Measurements from ENCODE around the gene EDC3.
A peak's percentile ranks its signal among the peaks of the same experiment; 100 is the strongest.
"Not testable (repeated sequence)": the region's sequence is repeated elsewhere in the genome, so short reads cannot be mapped to it uniquely, and the experiment has no call there.

The EDC3 gene

DNA sequence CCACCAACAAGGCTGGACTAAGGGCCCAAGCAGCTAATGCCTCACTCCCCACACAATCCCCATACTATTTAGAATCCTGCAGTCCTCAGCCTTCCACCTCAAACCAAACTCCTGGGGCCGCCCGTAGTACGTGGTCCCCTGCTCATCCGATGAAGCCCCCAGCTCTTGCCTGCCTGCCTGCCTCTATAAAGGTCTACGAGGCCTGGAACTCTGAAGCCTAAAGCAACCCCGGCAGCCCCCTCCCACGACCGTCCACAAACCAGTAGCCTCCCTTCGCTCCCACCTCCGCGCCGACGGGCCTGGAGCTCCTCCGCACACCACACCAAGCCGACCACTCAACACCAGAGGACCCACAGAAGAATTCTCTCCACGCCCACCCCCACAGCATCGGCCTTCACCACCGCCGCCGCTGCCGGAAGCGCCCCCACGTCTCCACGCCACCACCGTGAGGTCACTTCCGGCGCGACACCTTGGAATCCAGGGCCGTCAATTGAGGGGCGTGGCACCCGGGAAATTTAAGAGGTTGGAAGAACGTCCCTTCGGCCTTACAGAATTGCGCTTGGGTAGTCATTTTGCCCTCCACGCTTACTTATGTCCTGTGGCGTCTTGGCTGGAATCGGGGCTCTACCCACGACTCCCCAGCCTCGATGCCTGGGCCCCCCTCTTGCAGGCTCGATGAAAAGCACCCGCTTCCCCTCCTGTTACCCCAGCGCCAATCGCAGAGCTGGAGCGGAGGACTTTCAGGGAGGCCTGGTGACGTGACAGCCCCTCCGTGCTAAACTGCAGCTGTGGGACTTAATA lies at the start of gene EDC3:
Gene EDC3, minus strand, starts transcription at position 428 of the 801 bp plus-strand sequence. CDS start 20,900 bp downstream, outside the sequence.
- peak; percentile 85 to 87 for DNase-seq (ENCODE audit: low read depth in 2 of 2)

- DNase-seq (ENCODE audit: low read depth in 2 of 2), result no peak
Measured at GRCh38 chr15:74742422-74742821, 46.6 kb upstream of the EDC3 start.

DNA sequence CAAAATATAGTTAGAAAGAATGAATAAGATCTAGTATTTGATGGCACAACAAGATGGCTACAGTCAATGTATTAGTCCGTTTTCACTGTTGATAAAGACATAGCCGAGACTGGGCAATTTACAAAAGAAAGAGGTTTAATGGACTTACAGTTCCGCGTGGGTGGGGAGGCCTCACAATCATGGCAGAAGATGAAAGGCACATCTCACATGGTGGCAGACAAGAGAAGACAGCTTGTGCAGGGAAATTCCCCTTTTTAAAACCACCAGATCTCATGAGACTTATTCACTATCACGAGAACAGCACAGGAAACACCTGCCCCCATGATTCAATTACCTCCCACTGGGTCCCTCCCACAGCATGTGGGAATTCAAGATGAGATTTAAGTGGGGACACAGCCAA lies 42.4 kb upstream of the EDC3 start:
- DNase-seq (ENCODE audit: low read depth in 2 of 2), result not testable (repeated sequence)

DNA sequence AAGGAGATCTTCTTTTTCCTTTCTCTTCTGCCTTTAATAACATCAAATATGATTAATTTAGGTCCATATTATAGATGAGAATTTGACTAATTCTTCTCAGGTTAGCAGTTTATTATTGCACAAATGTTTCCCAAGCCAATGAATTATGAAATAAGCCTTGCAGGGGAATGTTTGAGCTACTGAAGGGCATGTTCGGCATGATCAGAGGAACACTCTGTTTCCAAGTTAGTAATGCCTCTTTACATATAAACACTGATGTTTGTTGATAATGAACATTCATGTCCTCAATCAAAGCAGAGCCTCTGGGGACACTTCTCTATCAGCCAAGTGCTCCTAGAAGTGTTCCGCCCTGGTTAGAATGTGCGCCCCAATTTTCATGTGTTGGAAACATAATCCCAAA lies 39.5 kb upstream of the EDC3 start:
- no peak for DNase-seq (ENCODE audit: low read depth in 2 of 2)

DNA sequence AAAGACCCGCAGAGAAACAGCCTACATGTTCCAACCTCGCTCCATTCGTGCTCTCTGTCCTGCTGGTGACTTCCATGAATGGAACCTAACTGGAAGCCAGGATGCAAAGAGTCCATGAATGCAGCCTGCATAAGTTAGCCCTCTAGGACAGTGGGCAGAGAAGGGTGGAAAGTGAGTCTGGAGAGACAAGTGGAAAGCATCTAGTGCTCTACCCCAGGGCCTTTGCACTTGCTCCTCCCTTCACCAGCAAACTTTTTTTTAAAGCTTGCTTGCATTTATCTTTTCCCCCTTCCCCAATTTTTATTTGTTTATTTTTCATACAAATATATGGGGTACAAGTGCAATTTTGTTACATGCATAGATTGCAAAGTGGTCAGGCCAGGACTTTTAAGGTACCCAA lies 37.4 kb upstream of the EDC3 start:
- DNase-seq (ENCODE audit: low read depth in 2 of 2), result no peak

GRCh38 chr15:74732846-74733245 lies 37.0 kb upstream of the EDC3 start:
- DNase-seq (ENCODE audit: low read depth in 2 of 2), result no peak

DNA sequence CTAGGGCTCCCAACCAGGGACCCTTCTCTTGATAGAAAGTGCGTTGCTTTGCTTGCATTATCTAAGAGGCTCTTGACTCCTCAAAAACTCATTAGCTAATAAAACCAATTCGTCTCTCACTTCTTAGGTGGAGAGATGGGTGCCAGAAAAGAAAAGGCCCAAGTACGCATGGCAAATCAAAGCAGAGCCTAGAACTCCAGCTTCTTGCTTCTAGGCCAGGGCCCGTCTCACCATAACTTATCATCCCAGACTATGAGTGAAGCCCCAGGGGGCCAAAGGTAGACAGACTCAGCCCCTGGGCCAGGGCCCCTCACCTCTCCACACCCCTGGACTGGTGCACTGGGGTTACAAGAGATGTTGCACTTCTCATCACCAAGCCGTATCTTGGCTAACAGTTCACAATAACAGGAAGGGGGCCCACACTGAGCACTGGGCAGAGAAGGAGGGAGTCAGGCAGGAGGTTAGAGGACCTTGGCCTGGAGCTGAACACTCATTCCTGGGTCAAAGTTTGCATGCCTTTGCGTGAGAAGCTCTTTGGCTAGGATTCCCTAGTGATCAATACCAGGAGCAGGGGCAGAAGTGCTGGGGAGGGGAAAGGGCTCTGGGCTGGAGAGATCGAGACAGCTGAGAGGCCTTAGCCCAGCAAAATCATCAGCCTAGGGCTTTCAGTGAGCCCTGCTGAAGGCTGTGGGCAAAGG lies 34.9 kb upstream of the EDC3 start:
- DNase-seq (ENCODE audit: low read depth in 2 of 2), result no peak

DNA sequence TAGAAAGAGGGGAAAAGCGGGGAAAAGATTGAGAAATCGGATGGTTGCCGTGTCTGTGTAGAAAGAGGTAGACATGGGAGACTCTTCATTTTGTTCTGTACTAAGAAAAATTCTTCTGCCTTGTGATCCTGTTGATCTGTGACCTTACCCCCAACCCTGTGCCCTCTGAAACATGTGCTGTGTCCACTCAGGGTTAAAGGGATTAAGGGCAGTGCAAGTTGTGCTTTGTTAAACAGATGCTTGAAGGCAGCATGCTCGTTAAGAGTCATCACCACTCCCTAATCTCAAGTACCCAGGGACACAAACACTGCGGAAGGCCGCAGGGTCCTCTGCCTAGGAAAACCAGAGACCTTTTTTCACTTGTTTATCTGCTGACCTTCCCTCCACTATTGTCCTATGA lies 33.5 kb upstream of the EDC3 start:
- DNase-seq (ENCODE audit: low read depth in 2 of 2), result not testable (repeated sequence)

DNA sequence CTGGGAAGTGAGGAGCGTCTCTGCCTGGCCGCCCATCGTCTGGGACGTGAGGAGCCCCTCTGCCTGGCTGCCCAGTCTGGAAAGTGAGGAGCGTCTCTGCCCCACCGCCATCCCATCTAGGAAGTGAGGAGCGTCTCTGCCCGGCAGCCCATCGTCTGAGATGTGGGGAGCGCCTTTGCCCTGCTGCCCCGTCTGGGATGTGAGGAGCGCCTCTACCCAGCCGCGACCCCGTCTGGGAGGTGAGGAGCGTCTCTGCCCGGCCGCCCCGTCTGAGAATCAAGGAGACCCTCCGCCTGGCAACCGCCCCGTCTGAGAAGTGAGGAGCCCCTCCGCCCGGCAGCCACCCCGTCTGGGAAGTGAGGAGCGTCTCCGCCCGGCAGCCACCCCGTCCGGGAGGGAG lies 32.9 kb upstream of the EDC3 start:
- DNase-seq (ENCODE audit: low read depth in 2 of 2), result not testable (repeated sequence)

GRCh38 chr15:74727727-74728126 lies 31.9 kb upstream of the EDC3 start:
- no peak for DNase-seq (ENCODE audit: low read depth in 2 of 2)

- no peak for DNase-seq (ENCODE audit: low read depth in 2 of 2)
Measured at GRCh38 chr15:74726774-74727164, 30.9 kb upstream of the EDC3 start.

DNA sequence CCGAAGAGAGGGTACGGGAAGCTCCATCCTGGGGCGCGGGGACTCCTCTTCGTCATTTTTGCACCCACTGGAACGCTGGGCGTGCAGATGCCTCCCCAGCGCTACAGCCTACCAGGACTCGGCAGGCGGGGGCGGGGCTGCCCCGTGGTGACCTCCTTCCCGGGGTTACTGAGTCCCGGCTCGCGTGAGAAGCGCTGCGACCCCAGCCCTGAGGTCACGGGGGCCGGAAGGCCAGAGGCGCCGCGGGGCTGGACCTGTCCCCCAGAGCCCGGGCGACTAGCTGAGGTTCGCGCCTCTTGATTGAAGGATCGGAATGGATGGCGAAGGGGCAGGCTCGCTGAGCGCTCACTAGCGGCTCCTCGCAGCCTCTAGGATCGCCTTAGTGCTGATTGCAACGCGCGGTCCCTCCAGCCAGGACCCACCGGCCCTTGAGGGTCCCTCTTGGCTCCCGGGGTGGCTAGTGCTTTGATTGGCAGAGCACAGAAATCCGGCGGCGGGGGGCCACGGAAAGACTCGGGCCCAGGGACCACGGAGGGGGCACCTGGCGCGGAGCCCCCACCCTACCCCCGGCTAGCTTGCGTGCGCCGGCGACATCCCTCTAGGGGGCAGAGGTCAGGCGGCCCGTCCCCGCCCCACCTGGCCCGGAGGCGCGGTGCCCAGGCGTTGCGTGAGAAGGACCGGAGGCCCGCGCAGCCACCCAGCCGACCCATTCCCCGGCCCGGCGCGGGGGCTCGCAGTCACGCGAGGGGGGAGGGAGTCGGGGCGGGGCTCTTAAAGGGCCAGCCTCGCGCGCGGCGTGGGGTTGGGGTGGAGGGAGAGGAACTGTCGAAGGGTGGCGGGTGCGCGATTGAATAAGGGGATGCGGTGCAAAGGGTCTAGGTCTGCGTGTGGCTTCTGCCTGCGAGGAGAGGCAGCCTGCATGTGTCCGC lies 30.3 kb upstream of the EDC3 start:
- DNase-seq (ENCODE audit: low read depth in 2 of 2), result peak; percentile 45 to 46

DNA sequence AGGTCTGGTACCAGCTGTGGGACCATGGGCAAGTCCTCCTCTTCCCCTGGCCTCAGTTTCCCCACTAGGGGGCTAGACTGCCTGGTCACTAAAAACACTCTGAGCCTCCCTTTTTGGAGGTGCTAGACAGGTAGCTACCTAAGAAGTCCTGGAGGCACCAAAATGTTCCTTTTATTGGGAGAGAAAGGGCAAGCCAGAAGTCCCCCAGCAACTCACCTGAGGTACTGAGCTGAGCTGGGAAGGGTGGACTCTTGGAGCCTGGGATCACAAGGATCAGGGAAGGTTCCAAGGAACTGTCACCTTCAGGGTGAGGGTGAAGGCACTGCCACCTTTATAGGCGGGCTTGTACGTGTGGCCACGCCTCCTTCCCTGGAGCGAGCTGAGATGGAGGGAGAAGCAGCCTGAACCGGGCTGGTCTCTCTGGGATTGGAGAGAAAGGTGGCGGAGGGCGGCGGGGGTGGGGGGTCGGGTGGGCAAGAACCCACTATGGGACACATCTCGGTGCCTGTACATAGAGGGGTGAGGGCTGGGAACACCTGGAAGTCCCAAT lies 29.5 kb upstream of the EDC3 start, which contains the start of gene CYP1A1:
Gene CYP1A1, minus strand, starts transcription at position 304 of the 550 bp plus-strand sequence. CDS start 2,431 bp downstream, outside the sequence.
- DNase-seq (ENCODE audit: low read depth in 2 of 2), result peak in 1 of 2 donors; percentile 10

GRCh38 chr15:74724570-74725224 lies 28.9 kb upstream of the EDC3 start:
- DNase-seq (ENCODE audit: low read depth in 2 of 2), result no peak

DNA sequence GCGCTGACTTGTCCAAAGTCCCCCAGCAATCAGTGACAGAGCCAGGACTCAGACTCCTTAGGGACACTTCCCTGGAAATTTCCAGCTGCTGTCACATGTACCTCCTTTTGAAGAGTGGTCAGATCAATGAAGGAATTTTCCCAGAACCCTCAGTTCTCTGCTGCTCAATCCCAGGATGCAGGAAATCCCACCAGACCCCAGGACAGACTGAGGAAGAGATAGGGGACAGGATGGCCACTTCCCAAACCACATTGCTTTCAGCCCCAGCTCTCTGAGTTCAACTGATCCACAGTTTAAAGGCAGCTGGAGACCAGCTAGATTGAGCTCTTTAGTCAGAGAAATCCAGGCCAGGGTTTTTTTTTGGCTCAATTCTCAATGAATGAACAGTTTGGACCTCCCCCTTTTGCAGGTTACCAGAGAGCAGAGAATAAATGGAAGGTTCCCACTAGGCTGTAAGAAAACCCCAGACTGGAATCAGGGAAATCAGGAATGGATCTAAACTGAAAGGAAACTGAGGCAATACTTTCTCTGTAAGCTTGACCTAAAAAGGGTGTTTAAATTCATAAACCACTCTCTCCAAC lies 28.0 kb upstream of the EDC3 start:
- DNase-seq (ENCODE audit: low read depth in 2 of 2), result no peak

- DNase-seq (ENCODE audit: low read depth in 2 of 2), result no peak
Measured at GRCh38 chr15:74723187-74723586, 27.4 kb upstream of the EDC3 start.

GRCh38 chr15:74722591-74722990 lies 26.8 kb upstream of the EDC3 start:
- no peak for DNase-seq (ENCODE audit: low read depth in 2 of 2)

GRCh38 chr15:74716651-74717050 lies 20.8 kb upstream of the EDC3 start:
- no peak for DNase-seq (ENCODE audit: low read depth in 2 of 2)

- no peak for DNase-seq (ENCODE audit: low read depth in 2 of 2)
Measured at GRCh38 chr15:74712311-74712710, 16.5 kb upstream of the EDC3 start.

DNA sequence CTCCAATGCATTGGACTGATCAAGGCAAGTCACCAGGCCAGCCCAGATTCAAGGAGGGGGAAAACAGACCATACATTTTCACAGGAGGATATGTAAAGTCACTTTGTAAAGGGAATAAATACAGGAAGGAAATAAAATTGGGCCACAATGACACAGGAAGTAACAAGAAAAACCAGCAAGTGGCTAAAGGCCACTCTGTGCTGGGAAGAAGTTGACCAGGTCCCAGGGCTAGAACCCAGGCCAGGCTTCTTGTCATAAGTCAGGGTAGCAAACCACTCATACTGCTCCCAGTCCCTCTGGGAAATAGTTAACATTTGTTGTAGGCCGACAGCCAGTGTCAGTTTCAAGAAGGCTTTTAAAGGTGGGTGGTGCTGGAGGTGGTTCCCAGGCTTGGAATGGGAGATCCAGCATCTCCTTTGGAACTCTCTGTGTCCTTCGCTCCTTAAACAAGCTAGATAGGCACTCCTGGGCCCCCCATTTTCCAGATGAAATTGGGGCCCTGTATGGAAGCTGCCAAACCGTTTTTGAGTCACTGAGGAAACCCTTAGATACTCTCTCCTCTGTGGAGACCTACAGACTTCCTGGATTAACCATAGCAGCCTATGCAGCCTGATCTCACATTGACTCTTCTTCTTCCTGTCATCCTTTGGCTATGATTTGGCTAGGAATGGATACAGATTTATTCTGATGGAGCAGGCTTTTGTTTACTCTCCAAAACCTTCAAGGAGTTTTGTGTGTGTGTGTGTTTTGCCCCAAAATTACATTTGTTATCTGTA lies 14.7 kb upstream of the EDC3 start:
- no peak for DNase-seq (ENCODE audit: low read depth in 2 of 2)

Data from stimulated activated CD8-positive, alpha-beta memory T cell treated with anti-CD3 and anti-CD28 coated beads, Interleukin-2, amount 100 ng/mL, for 48 hours (primary cell).